ENCODE data around the gene FAM9B.

FAM9B gene

GRCh38 chrX:8980756-8981155, 53.2 kb downstream of the FAM9B start:
- no peak for DNase-seq (ENCODE audit: low spot score)

All from kidney tubule cell (primary cell).